Thoracic aorta (tissue), 2 donors: ENCODE results near the gene RTN1. TPM values are rescaled to one million over a fixed set of nuclear protein-coding genes. Genes with fewer than 3 reads are reported as not detected.

Source experiments
- ATAC-seq: fragments of 150-250 bp; one replicate; pipeline ENCODE4 v1.8.0; 2017; ENCODE audit warnings: low read depth; ENCODE audit not compliant: insufficient number of reproducible peaks, low FRiP score
- DNase-seq: peaks from one replicate; pipeline ENCODE4 v3.0.0-alpha.2; 2020; ENCODE audit warnings: low spot score
- H3K27ac ChIP-seq, 2 donors: fragments of 200-600 bp; sonication (generic); 1 replicate in 1 of 2; 2 replicates in 1 of 2; pipeline ENCODE4 v1.5.1; 2016; ENCODE audit warnings: mild to moderate bottlenecking in 2 of 2, moderate library complexity in 2 of 2
- H3K27me3 ChIP-seq: fragments of 200-600 bp; sonication (generic); replicated peaks from 2 replicates; pipeline ENCODE4 v1.6.0; 2016; ENCODE audit warnings: mild to moderate bottlenecking; ENCODE audit not compliant: insufficient read depth
- H3K36me3 ChIP-seq: fragments of 200-600 bp; sonication (generic); one replicate; pipeline ENCODE4 v1.5.1; 2016
- H3K4me1 ChIP-seq, 2 donors: fragments of 200-600 bp; sonication (generic); 1 replicate in 1 of 2; 2 replicates in 1 of 2; pipeline versions ENCODE4 v1.5.1 to v1.6.0; 2016; ENCODE audit warnings: low read depth in 2 of 2, mild to moderate bottlenecking in 1 of 2; ENCODE audit not compliant: control insufficient read depth in 1 of 2
- H3K4me3 ChIP-seq: fragments of 200-600 bp; sonication (generic); 2 replicates; pipeline ENCODE4 v1.5.1; 2016; ENCODE audit warnings: mild to moderate bottlenecking
- H3K9me3 ChIP-seq: fragments of 200-600 bp; sonication (generic); 2 replicates; pipeline ENCODE4 v1.5.1; 2016
- total RNA-seq, 2 donors: library from RNA; depleted of rRNA; stranded (reverse); fragments of >200 nt; gene quantifications; one replicate each; pipeline versions ENCODE4 v1.1.0 to v1.2.3, GENCODE V29; 2016
- TF ChIP-seq, protein P1 (sequence below): fragments of 200-600 bp; sonication (generic); IDR thresholded peaks from one replicate; pipeline ENCODE4 v1.5.1; 2019; ENCODE audit warnings: antibody characterized with exemption

The RTN1 gene
- total RNA-seq, 2 donors from 2014 or later = 66.5 to 129 TPM

- TF ChIP-seq, protein P1, sequence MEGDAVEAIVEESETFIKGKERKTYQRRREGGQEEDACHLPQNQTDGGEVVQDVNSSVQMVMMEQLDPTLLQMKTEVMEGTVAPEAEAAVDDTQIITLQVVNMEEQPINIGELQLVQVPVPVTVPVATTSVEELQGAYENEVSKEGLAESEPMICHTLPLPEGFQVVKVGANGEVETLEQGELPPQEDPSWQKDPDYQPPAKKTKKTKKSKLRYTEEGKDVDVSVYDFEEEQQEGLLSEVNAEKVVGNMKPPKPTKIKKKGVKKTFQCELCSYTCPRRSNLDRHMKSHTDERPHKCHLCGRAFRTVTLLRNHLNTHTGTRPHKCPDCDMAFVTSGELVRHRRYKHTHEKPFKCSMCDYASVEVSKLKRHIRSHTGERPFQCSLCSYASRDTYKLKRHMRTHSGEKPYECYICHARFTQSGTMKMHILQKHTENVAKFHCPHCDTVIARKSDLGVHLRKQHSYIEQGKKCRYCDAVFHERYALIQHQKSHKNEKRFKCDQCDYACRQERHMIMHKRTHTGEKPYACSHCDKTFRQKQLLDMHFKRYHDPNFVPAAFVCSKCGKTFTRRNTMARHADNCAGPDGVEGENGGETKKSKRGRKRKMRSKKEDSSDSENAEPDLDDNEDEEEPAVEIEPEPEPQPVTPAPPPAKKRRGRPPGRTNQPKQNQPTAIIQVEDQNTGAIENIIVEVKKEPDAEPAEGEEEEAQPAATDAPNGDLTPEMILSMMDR = no peak
- Histone ChIP-seq H3K27ac (no peak overlapping the region), H3K36me3 (no peaks in the 10 kb centered on the region), H3K4me1 (no peaks in the 10 kb centered on the region), H3K27me3 (no peaks in the 10 kb centered on the region), H3K9me3 (no peaks in the 10 kb centered on the region), H3K4me3 (no peak overlapping the region)
- ATAC-seq (no peak), DNase-seq (no peak)
These were observed 101.7 kb downstream of the RTN1 start for GRCh38 chr14:59768855-59769375.

DNA sequence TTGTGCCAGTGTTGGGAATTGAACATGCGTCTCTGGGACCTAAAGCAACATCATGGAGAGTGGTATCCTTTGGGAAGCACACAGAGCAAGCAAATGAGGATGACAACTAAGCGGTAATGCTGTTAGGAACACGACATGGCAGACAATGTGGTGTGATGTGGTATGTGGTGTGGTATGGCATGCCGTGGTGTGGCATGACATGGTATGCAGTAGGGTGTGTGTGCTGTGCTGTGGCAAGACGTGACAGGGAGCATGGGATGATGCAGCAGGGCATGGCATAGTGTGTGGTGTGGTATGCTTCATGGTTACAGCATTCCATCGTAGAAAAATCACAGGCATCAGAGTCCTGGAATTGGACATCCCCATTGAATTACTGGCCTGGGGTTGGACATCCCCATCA, 108.7 kb downstream of the RTN1 start:
- H3K27me3 ChIP-seq = no peaks in the 10 kb centered on the region
- H3K27ac ChIP-seq = no peak overlapping the region
- DNase-seq (no peak), ATAC-seq (no peak)
- TF ChIP-seq, protein P1 = no peak
- no peak overlapping the region for H3K4me3 ChIP-seq
- H3K9me3 ChIP-seq = no peaks in the 10 kb centered on the region
- peaks cover 3 to 7% of the 10 kb centered on the region in 2 donors for H3K4me1 ChIP-seq
- no peaks in the 10 kb centered on the region for H3K36me3 ChIP-seq

GRCh38 chr14:59755409-59756135, 115.0 kb downstream of the RTN1 start:
- H3K9me3 ChIP-seq = no peaks in the 10 kb centered on the region
- H3K27ac ChIP-seq = peak overlapping the region in 1 of 2 donors; percentile 40
- peaks cover 8 to 33% of the 10 kb centered on the region in 2 donors for H3K4me1 ChIP-seq
- no peak overlapping the region for H3K4me3 ChIP-seq
- ATAC-seq (no peak), DNase-seq (no peak)
- TF ChIP-seq, protein P1 = no peak
- no peaks in the 10 kb centered on the region for H3K36me3 ChIP-seq
- no peaks in the 10 kb centered on the region for H3K27me3 ChIP-seq

GRCh38 chr14:59754256-59754655, 116.3 kb downstream of the RTN1 start:
- no peaks in the 10 kb centered on the region for H3K9me3 ChIP-seq
- peaks cover 6 to 33% of the 10 kb centered on the region in 2 donors for H3K4me1 ChIP-seq
- TF ChIP-seq, protein P1 = no peak
- H3K36me3 ChIP-seq = no peaks in the 10 kb centered on the region
- H3K27me3 ChIP-seq = no peaks in the 10 kb centered on the region
- no peak overlapping the region for H3K4me3 ChIP-seq
- ATAC-seq (no peak), DNase-seq (no peak)
- H3K27ac ChIP-seq = no peak overlapping the region

- Histone ChIP-seq H3K27me3 (no peaks in the 10 kb centered on the region), H3K27ac (no peak overlapping the region), H3K4me3 (no peak overlapping the region), H3K36me3 (no peaks in the 10 kb centered on the region), H3K4me1 (peaks cover 6 to 33% of the 10 kb centered on the region in 2 donors), H3K9me3 (no peaks in the 10 kb centered on the region)
- no peak for DNase-seq
- TF ChIP-seq, protein P1 = no peak
- ATAC-seq = peak; percentile 6
These were observed 117.1 kb downstream of the RTN1 start for GRCh38 chr14:59753512-59753911.
